ENCODE data around the gene ERMARD. TPM values are rescaled to one million over a fixed set of nuclear protein-coding genes. Genes with fewer than 3 reads are reported as not detected.

Gene ERMARD
- total and polyA plus RNA-seq, 8 donors, result 9.1 to 62.4 (median 14.4) TPM

DNA sequence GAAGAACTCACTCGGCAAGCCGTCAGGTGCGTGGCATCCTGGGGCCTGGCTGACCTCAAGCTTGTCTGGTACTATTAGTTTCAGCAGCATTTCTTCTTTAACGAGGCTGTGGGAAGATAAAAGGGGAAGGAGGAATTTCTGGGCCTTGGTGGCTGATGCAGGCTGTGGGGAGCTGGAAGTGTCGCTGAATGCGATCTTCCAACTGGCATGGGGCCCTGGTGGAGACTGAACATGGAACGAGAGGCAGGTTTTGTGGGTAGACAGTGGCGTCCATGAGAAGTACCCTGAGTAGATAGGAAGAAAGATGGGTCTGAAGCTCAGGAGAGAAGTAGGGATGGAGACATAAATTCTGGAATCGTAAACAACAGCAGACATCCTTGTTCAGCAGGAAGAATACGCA is 23.9 kb downstream of the ERMARD start:
- Histone ChIP-seq H3K36me3 (peaks cover 0 to 9% (median 7%) of the 10 kb centered on the region in 3 donors), H3K27ac (no peak overlapping the region), H3K9me3 (no peaks in the 10 kb centered on the region), H3K4me1 (no peaks in the 10 kb centered on the region), H3K4me3 (no peak overlapping the region), H3K27me3 (no peaks in the 10 kb centered on the region)
- DNase-seq, result no peak
- intact Hi-C loops (cut with DNase I), result no loop called here
- TF ChIP-seq CTCF (IDR thresholded peaks at IDR 0.05), result no peak
- no peak for FAIRE-seq
- no peak for ATAC-seq
- WGBS, 2 donors, result 90 to 94% methylated on average over 10 of the region's 10 CpGs

- Histone ChIP-seq H3K4me1 (no peaks in the 10 kb centered on the region), H3K27me3 (no peaks in the 10 kb centered on the region), H3K4me3 (no peak overlapping the region), H3K36me3 (peaks cover 0 to 9% (median 7%) of the 10 kb centered on the region in 3 donors), H3K9me3 (no peaks in the 10 kb centered on the region), H3K27ac (no peak overlapping the region)
- no peak for TF ChIP-seq CTCF (IDR thresholded peaks at IDR 0.05)
- WGBS, 2 donors, result 94 to 95% methylated on average over 13 of the region's 13 CpGs
- intact Hi-C loops (cut with DNase I), result no loop called here
- no peak for FAIRE-seq
- no peak for ATAC-seq
- DNase-seq, result peak in 1 of 6 donors; percentile 37
Observed at GRCh38 chr6:169776379-169776778, 25.0 kb downstream of the ERMARD start.

DNA sequence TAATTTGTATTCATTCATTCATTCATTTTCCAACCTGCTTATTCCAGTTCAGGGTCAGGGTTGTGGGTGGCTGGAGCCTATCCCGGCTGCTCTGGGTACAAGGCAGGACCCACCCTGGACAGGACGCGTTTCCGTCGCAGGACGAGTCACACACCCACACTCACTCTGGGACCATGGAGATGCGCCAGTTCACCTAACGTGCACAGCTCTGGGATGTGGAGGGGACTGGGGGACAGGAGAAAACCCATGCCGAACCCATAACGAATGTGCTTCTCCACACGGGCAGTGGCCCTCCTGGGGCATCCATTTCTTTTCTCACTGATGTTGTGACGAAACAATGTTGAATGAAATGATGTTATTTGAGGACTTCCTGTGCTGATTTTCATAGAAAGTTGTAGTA is 26.5 kb downstream of the ERMARD start:
- no peak for TF ChIP-seq CTCF (IDR thresholded peaks at IDR 0.05)
- Histone ChIP-seq H3K27ac (no peak overlapping the region), H3K4me3 (no peak overlapping the region), H3K36me3 (peaks cover 0 to 9% (median 7%) of the 10 kb centered on the region in 3 donors), H3K4me1 (no peaks in the 10 kb centered on the region), H3K27me3 (no peaks in the 10 kb centered on the region), H3K9me3 (no peaks in the 10 kb centered on the region)
- WGBS, 2 donors, result 90 to 92% methylated on average over 12 of the region's 12 CpGs
- intact Hi-C loops (cut with DNase I), result no loop called here
- FAIRE-seq, result no peak
- no peak for DNase-seq
- ATAC-seq, result no peak

GRCh38 chr6:169778646-169779045 is 27.2 kb downstream of the ERMARD start:
- no peak for ATAC-seq
- WGBS, 2 donors, result 92 to 94% methylated on average over 12 of the region's 12 CpGs
- no peak for FAIRE-seq
- no peak for TF ChIP-seq CTCF (IDR thresholded peaks at IDR 0.05)
- H3K36me3 ChIP-seq, result peaks cover 0 to 9% (median 7%) of the 10 kb centered on the region in 3 donors
- H3K9me3 ChIP-seq, result no peaks in the 10 kb centered on the region
- no peaks in the 10 kb centered on the region for H3K27me3 ChIP-seq
- no peak overlapping the region for H3K4me3 ChIP-seq
- H3K4me1 ChIP-seq, result no peaks in the 10 kb centered on the region
- DNase-seq, result no peak
- intact Hi-C loops (cut with DNase I), result no loop called here
- H3K27ac ChIP-seq, result no peak overlapping the region

DNA sequence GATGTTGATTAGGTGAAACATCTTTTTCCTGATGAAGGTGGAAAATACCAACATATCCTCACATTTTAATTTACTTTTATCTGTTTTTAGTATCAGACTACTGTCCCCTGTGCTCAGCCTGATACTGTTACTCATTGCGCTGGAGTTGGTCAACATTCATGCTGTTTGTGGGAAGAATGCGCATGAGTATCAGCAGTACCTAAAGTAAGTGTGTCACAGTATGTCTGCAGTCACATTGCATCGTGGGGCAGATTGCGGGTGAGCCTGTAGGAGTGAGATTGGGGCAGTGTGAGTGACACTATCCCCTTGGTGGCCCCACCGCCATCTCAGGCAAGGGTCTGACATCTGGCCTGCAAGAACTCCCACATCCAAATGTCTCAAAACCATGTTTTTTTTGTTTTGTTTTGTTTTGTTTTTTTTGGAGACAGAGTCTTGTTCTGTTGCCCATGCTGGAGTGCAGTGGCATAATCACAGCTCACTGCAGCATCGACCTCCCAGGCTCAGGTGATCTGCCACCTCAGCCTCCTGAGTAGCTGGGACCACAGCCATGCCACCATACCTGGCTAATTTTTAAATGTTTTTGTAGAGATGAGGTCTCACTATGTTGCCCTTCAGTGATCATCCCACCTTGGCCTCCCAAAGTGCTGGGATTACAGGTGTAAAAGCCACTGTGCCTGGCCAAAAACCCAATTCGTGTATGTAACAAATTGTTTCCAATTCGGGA is 27.8 kb downstream of the ERMARD start:
- no peak overlapping the region for H3K27ac ChIP-seq
- DNase-seq, result no peak
- no peak for FAIRE-seq

More for the DNA sequence above, 27.8 kb downstream of the ERMARD start:
- ATAC-seq, result no peak
- no peaks in the 10 kb centered on the region for H3K4me1 ChIP-seq
- no peaks in the 10 kb centered on the region for H3K27me3 ChIP-seq
- no peak overlapping the region for H3K4me3 ChIP-seq
- peaks cover 0 to 9% (median 7%) of the 10 kb centered on the region in 3 donors for H3K36me3 ChIP-seq
- WGBS, 2 donors, result 80 to 81% methylated on average over 8 of the region's 8 CpGs
- intact Hi-C loops (cut with DNase I), result no loop called here
- no peaks in the 10 kb centered on the region for H3K9me3 ChIP-seq
- TF ChIP-seq CTCF (IDR thresholded peaks at IDR 0.05), result no peak
